Measurements from ENCODE around the gene CR1.
"Not testable (repeated sequence)": the region's sequence is repeated elsewhere in the genome, so short reads cannot be mapped to it uniquely, and the experiment has no call there.

CR1 gene

DNA sequence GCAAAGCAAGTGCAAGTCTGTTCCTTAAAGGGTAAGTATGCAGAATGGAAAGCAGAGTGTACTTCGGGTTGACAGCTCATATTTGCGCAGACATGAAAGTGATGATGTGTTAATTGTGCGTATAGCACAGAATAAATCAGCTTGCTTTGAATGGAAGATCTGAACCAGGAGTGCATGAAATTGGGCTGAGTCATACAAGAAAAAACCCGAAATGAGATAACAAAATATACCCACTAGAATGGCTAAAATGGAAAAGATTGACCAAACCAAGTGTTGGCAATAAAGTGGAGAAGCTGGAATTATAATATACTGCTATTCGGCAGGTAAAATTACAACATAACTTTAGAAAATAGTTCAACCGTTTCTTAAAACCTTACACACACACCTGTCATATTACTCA is 177.4 kb downstream of the CR1 start:
- no peak for DNase-seq (ENCODE audit: low read depth)

DNA sequence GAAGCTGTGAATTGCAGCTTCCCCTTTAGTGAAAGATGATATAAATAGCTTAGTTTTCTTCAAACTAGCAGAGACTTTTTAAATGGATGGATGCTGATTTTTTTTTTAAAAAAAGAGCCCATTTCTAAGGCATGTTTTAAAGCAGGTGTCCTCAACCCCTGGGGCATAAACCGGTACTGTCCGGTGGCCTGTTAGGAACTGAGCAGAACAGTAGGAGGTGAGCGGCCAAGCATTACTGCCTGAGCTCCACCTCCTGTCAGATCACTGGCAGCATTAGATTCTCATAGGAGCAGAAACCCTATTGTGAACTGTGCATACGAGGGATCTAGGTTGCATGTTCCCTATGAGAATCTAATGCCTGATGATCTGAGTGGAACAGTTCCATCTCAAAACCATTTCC is 180.2 kb downstream of the CR1 start:
- DNase-seq (ENCODE audit: low read depth) = no peak

DNA sequence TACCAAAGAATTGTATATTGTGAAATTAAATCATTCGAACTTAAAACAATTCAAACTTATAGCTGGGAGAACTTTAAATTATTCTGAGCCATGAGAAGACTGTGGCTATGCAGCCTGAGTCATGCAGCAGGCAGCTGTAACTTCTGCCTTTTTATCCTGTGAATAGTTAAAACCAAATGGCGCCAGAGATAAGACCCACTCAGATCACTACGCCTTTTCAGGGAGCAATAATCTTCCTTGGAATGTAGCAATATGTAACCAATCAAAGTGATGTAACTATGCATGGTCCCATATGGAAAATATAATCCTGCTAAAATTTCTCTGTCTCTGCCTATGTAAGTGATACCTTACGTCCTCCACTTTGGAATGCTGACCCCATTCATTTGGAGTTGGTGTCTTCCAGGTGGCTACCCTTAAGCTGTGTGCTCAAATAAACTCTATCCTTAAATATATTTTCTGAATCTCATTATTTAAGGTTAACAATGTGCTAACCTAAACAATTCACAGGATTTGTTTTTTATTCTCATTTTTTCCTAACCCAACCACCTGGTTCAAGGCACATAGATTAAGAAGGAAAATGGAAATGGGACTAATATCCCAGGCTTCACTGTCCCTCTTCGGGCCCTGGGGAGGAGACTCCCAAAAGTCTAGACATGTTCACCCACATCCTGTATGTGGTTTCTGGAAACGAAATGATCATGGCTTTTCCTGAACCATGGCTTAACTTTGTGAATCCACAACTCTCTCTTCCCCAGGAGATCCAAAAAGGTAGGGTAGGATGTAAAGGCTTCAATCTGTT is 184.8 kb downstream of the CR1 start:
- DNase-seq (ENCODE audit: low read depth) = not testable (repeated sequence)

DNA sequence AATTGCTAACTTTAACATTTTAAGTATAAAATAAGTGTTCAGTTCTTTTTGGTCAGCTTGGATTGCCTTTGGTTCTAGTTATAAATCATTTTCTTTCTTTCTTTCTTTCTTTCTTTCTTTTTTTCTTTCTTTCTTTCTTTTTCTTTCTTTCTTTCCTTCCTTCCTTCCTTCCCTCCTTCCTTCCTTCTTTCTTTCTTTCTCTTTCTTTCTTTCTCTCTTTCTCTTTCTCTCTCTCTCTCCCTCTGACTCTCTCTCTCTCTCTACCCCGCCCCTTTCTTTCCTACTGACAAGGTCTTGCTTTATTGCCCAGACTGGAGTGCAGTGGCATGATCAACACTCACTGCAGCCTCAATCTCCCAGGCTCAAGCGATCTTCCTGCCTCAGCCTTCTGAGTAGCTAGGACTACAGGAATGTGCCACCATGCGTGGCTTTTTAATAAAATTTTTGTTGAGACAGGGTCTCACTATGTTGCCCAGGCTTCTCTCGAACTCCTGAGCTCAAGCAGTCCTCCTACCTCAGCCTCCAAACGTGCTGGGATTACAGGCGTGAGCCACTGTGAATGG is 187.0 kb downstream of the CR1 start:
- not testable (repeated sequence) for DNase-seq (ENCODE audit: low read depth)

DNA sequence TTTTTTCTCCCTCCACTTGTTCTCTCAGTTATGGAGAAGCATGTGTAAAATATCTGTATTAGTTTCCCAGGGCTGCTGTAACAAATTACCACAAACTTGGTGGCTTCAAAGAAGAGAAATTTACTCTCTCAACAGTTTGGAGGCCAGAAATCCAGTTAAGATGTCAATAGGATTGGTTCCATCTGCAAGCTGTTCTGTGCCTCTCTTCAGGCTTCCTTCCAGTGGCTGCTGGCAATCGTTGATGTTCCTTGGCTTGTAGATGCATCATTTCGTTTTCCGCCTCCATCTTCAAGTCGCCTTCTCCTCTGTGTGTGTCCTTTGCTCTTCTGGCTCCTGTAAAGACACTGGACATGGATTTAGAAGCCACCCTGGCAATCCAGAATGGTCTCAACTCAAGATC is 194.6 kb downstream of the CR1 start:
- DNase-seq (ENCODE audit: low read depth) = not testable (repeated sequence)

DNA sequence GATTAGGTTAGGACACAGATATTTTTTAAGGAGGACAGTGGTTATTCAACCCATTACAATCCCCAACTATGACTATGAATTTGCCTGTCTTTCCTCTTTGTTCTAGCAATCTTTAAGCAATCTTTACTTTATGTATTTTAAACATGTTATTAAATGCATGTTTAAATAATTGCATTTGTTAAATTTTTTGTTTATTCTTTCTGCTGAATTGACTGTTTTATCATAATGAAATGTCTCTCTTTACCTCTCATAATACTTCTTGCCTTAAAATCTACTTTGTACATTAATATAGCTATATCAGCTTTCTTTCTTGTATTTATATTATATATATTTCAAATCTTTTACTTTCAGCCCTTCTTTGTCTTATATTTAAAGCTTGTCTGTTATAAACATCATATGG is 195.1 kb downstream of the CR1 start:
- DNase-seq (ENCODE audit: low read depth) = no peak

Measured in stimulated activated CD8-positive, alpha-beta memory T cell treated with anti-CD3 and anti-CD28 coated beads, Interleukin-12 subunit alpha, Interleukin-12 subunit beta, amount 100 ng/mL, for 4 hours (primary cell).